CD4-positive, alpha-beta T cell treated with Interleukin-4 for 4 hours (primary cell): ENCODE results near the gene PIK3C2B.
"Not testable (repeated sequence)": the region's sequence is repeated elsewhere in the genome, so short reads cannot be mapped to it uniquely, and the experiment has no call there.

Experiments used
- DNase-seq: peaks from one replicate; pipeline ENCODE4 v3.0.0-alpha.2; 2020

Gene PIK3C2B

DNA sequence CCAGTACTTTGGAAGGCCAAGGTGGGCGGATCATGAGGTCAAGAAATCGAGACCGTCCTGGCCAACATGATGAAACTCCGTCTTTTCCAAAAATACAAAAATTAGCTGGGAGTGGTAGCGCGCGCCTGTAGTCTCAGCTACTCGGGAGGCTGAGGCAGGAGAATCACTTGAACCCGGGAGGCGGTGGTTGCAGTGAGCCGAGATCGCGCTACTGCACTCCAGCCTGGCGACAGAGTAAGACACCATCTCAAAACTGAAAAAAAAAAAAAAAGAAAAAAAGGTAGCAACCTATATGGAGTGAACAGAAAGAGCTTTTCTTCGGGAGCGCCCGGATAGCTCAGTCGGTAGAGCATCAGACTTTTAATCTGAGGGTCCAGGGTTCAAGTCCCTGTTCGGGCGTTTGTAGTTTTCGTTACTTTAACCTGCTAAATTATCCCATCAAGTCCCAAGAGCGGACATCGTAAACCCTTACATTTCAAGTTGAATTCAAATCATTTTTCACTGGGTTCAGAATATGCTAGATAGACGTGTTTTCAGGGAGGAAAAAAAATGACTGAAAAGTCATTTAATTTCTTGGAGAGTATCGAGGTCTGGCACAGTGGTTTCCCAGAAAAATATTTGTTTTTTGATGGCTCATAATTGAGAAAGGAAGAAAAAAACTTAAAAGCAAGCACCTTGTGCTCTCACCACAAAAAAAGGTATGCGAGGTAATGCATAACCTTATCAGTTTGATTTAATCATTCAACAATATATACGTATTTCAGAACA lies 11.8 kb upstream of the PIK3C2B start:
- DNase-seq = peak; percentile 83

DNA sequence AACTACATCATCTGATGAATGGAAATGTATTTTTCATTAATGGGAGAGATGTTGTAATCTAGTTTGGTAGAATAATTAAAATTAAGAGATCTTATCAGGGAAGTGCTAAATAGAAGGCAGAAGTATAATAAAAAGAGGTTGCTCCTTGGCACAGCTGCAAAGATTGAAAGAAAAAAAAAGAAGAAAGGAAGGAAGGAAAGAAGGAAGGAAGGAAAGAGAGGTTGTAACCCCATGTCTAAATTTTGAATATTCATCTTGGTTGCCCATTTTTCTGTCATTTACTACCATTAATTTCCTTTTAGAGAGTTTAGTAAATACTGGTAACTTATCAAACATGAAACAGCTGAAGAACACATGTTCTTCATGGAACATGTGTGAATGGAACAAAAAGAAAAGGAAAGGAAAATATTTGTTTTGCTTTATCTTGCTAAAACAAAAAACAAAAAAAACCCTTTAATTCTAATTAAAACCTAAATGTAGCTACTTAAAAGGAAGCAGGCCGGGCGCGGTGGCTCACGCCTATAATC lies 11.1 kb upstream of the PIK3C2B start:
- no peak for DNase-seq

DNA sequence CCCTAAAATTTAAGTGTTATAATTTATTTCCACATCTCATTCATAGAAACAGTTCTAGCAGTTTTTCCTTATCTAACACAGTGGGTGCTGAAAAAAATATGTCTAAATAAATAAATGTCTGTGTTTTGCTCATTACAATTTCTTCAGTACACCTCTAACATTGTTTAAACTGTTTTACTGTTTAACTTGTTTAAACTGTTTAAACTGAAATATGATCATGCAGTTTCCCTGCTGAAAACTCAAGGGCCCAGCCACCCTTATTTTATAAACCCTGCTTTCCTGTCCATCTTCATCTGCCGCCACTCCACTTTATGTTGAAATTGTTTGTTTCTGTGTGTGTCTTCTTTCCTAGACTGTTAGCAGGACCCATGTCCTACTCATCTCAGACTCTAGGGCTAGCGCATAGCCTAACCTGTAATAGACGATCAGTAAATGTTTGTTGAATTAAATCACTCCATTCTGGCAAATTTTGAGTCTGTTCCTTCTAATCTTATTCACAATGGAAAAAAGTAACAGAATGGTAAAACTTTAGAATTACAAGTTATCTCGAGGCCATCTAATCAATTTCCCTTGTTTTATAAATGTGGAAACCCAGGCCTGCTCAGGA lies 9.4 kb upstream of the PIK3C2B start:
- DNase-seq = no peak

DNA sequence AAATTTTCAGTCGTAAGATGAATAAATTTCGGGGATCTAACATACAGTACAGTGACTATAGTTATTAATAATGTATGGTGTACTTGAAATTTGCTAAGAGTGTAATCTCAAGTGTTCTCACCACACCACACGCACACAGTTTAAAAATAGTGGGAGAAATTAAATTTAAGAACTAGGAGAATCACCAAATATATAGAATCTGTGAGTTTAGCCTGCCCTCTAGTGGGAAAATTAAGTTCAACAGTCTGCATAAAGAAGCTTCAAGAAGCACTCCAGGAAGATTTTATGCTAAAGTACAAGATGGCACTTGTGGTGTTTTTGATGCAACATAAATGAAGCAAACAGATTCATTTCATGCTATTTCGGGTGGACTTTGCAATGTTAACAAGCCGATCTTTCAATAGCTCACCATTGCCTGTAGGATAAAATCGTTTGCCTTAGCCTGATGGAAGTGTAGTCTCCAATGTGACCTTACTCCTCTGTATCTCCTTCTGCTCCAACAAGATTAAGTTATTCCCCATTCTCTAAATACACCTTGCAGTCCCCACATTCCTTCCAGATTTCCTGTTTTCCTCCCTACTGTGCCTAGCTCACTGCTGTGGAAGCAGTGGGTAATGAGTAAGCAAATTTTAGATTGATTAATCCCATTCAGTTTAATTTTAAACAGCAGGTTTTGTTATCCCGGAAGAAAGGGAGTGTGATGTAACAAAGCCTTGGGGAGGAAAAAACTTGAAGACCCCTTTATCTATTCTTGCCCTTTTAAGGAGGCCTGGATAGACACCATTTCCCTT lies 8.7 kb upstream of the PIK3C2B start:
- peak; percentile 86 for DNase-seq

DNA sequence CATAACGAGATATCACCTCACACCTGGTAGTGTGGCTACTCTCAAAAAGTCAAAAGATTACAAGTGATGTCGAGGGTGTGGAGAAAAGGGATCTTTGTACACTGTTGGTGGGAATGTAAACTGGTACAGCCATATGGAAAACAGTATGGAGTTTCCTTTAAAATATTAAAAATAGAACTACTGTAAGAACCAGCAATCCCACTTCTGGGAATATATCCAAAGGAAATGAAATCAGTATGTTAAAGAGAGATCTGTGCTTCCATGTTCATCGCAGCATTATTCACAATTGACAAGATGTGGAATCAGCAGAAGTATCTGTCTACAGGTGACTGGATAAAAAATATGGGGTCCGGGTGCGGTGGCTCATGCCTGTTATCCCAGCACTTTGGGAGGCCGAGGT lies 7.6 kb upstream of the PIK3C2B start:
- no peak for DNase-seq

DNA sequence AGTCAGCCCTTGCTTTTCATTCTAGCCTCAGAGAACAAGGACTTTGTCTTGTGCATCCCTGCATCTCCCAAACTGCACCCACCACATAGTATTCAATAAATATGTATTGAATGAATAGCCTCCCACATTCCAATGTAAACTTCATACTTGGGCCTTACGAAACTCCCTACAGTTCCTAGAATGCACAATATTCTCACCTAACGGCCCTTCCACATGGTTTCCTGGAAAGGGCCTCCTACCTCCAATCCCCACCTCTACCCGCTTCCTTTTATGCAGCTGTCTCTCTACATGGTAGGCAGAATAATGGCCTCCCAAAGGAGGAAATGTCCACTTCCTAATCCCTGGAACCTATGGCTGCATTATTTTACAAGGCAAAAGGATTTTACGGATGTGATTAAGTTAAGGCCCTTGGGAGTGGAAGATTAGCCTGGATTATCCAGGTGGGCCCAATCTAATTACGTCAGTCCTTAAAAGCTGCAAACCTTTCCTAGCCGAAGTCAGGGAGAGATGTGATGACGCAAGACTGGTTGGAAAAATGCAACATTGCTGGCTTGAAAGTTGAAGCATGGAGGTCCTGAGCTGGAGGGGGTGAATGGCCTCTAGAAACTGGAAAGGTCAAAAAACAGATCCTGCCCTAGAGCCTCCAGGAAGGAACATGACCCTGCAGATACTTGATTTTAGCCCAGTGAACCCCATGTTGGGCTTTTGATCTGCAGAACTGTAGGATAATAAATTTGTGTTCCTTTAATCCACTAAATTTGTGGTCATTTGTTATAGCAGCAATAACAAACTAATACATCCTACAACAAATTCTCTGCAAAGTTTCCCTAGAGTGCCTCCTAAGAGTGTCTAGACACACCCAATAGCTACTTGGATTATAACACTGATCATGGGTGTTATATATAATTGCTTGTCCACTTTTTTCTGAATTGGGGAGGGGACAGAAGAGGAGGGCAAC lies 5.2 kb upstream of the PIK3C2B start:
- no peak for DNase-seq

DNA sequence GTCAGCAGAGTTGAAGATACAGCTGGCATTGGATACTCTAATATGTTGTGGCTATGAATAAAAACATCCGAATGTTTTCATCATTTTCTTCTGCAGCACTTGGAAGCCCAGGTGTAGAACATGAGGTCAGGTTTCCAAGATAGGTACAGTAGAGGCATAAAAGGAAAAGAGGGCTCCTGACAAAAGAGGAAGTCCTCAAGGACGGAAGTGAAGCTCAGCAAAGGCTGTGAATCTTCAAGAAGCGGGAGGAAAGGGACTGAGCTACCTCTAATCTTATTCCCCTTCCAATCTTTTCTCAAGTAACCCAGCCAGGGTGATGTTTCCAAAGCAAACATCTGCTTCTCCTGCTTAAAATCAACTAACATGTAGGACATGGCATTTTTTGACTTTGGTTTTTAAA lies 4.4 kb upstream of the PIK3C2B start:
- no peak for DNase-seq

DNA sequence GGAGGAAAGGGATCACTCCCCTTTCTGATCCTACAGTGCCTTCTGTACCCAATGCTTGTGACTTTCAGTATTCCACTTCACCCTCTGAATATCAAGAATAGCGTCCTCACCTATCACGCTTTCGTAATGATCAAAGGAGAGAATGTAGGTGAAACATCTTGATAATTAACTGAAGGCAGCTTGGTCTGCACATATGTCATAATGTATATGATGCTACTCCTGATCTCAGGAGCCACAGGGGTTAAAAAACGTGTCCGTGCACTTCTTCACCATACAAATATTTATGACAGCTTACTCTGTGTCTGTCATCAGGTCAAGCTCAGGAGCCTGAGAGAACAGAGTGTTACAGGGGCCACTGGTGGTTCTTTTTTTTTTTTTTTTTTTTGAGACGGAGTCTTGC lies 1.2 kb upstream of the PIK3C2B start:
- DNase-seq = no peak

DNA sequence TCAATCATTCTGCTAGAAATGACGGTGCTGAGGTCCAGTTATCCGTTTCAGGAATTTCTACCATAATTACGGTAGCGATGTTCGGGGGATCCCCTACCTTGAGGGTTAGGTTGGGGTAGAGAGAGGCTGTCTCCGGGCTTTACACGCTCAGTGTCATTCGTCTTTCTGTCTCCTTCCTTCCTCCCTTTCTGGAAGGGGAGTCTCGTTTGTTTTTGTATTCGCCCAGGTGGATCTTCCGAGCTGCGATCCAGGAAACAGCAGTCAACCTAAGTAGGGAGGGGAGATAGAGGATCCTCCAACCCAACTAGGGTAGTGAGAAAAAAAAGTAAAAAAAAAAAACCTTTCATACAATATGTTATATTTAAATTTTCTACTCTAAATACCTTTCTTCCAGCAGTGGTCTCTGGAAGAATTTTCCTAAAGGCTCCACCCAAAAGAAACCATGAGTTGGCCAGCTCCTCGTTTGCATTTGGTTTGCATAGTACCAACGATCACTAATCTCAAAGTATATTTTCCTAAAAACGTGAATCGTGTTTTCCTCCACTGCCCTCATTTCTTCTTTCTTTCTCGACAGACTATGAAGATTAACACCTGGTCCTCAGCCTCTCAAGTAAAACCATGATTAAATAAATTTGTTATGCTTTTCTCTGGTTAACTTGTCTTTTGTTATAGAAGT lies 611 bp upstream of the PIK3C2B start:
- peak; percentile 44 for DNase-seq

DNA sequence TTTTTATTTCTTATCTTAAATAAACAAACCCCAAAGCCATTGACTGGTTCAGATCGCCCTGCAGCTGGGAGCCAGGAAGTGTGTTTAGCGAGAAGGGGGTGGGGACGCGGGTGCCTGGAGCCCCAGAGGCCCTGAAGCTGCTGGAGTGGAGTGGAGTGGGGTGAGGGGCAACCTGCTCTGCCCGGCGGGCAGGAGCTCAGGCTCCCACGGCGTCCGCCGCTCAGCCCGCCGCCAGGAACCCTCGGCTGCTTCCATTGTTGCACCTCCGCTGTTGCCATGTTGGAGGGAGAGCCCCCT lies 673 bp downstream of the PIK3C2B start:
- peak; percentile 48 for DNase-seq

DNA sequence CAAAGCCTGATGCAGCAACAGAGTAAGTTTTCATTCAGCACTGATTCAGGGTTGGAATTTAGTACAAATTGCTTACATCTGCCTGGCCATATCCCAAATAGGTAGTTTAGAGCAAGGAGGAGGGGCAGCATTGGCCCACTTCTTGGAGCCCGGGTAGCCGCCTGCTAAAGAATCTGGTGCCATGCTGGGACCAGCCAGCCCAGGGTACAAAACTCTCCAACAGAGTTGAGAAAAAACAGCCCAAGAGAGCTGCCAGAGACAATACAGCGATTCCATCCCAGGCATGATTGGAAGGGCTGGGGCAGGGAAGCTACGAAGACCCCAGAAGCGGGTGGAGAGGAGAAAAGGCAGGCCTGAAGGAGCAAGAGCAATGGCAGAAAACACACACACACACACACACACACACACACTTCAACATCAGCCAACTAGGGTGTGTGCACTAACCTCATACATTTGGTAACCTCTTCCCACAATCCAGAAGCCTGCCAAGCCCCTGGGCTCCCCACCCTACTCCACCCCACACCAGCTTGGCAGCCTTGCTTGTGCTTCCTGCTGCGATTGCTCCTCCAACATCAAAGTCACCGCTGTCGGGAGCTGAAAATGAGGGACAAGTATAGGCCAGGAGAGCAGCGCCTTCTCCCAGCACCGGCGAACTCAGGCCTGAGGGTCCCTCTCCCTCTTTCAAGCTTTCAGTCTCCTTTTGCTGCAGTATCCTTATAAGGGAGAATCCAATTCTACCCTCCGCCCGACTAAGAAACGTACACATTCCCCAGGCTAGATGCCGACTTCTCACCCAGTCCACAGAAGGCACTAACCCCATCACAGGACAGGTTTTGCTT lies 1.2 kb downstream of the PIK3C2B start:
- no peak for DNase-seq

DNA sequence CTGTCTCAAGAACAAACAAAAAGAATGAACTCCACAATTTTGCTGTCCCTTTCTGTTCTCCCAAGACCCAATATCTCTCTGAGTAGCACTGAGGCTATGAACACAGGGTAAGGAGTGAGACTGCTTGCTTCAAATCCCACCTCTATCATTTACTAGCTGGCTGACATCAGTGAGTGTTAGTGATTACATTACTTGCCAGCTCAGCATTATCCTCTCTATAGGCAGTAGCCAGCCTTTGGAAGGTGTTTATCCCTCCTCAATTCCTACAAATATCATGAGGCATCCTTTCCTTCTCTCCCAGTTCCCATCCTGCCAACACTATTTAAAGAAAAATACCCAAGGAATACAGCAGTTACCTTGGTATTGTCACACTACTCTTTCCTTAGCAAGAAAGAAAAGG lies 3.0 kb downstream of the PIK3C2B start:
- DNase-seq = no peak

DNA sequence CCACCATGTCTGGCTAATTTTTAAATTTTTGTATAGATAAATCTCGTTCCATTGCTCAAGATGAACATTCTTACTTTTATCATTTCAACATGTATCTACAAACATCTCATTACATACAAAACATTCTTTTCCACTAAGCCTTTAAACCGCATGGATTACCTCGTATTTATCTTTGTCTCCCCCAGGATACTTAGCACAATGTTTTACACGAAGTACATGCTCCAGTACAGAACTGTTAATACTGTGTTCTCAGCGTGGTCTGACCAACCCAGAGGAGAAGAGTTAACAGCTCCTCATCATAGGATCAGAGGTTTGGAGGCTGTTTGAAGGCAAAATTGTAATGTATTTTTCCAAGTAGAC lies 7.4 kb downstream of the PIK3C2B start:
- no peak for DNase-seq

DNA sequence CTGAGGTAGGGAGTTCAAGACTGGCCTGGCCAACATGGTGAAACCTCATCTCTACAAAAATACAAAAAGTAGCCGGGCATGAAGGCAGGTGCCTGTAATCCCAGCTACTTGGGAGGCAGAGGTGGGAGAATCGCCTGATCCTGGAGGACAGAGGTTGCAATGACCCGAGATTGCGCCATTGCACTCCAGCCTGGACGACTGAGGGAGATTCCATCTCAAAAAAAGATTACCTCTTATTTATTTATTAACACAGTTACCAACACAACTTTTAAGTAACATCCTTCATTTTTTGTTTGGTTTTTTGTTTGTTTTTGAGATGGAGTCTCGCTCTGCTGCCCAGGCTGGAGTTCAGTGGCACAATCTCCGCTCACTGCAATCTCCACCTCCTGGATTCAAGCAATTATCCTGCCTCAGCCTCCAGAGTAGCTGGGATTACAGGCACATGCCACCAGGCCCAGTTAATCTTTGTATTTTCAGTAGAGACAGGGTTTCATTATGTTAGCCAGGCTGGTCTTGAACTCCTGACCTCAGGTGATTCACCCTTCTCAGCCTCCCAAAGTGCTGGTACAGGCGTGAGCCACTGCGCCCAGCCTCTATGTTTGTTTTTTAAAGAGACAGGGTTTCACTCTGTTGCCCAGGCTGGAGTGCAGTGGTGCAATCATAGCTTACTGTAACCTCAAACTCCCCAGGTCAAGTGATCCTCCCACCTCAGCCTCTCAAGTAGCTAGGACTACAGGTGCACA lies 7.9 kb downstream of the PIK3C2B start:
- DNase-seq = not testable (repeated sequence)

DNA sequence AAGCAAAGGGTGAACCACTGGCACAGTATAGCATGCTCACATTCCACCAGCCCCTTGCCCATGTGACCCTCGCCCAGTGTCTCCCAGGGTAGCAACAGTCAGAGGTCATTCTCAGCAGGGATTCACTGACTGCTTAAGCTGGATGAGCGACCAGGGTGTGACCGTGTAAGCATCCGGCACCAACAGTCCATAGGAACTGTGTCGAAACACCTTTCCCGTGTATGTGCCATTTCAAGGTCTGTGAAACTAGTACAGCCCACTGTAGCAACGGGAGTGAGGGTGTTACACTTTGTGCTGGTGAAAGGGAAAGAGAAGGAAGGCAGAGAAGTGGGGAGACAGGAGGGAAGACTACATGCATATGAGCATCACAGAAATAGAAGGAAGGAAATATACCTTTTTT lies 10.8 kb downstream of the PIK3C2B start:
- no peak for DNase-seq

DNA sequence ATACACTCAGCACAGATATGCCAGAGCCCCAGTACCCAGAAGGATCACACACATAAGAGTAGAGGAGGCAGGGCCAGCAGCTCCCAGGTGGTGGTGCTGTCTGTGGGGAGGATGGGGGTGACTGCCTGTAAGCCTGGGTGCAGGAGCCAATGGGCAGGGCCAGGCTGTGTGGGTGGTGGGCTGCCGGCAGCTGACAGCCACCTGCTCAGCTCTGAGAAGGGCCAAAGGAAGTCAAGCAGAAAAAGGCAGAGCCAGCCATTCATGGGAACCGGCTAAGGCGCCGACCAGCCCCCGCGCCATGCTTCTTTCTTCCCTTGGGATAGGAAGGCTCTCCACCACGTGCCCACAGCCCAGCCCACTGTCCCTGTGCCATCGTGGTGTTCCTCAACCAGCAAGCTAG lies 14.1 kb downstream of the PIK3C2B start:
- DNase-seq = no peak

DNA sequence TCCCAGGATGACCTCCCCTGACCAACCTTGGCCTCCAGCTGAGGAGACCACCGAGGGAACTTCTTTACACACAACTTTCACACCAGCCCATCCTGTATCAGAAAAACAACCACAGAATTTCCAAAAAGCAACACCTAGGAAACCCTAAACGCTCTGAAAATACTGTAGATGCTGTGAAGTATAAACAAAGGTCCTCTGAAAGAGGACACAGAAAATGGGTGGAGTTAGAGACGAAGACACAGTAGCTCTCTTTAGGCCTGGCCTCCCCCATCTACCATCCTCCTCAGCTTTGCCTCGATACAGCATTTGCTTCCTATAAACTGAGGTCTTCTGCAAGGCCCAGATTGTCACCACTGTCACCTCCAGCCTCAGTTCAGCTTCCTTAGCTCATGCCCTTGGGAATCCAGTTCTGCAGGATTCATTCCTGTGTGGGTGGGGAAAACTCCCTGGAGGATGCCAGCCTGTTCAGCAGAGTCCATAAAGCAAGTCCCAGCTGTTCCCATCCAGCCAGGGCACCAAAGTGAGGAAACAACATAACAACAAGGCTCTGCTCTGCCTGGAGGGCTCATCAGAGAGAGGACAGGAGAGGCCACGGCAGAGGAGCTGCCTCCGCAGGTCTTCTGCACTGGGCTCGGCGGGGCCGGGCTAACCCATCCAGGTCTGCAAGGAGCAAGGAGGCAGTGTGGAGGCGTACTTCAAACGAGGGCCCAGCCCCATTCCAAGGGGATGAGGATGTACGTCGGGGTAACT lies 15.0 kb downstream of the PIK3C2B start:
- DNase-seq = no peak

DNA sequence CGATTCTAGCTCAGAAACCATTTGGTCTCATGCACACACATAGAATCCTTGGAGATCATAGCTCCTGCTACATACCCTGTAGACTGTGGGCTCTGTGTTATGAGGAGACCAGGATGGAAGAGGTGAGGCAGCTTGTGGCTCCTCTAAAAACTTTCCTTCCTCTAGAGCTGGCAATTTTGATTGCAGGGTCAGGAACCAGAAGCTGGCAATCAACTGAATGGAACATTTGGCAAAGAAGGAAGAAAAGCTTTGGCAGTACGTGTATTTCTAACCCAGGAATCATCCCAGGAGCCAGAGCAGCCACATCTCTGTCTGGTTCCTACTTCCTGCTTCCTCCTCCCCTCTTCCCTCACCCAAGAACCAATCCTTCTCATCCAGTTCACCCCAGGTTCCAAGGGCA lies 15.7 kb downstream of the PIK3C2B start:
- DNase-seq = no peak

DNA sequence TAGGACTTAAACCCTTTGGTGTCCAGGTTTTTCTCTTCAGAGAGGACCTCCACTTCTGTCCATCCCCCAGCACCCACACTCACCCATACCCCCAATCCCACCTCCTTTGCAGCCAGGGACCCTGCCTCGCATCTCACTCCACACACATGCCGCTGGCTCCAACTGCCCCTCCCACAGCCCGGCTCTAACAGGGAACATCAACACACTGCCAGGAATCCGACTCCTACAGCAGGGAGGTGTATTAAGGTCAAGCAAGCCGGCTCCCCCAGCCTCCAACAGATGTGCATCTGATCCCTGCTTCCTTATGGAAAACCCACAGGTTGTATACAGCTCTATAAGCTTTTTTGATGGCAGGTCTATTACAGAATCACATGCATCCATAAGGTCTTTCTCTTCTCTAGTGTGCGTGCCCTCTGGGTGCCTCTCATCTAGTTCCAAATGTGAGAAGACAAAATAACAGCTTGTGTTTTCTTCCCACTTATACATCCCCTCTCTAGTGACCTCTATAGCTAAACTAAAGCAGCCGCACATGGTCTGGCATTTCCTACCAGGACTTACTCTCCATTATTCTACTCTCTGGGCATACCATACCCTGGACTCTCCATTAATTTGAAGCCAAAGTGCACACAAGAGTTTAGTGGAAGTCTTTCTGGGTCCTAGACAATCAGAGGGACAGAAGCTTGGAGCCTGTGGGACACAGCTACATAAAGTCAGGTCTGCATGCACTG lies 16.3 kb downstream of the PIK3C2B start:
- DNase-seq = no peak
